Rectal smooth muscle tissue (tissue), 1 donor: Measurements from ENCODE around the gene FGFR2.

Experiments used
- H3K27ac ChIP-seq: one replicate; pipeline ENCODE4 v1.7.0; 2013; ENCODE audit warnings: low read depth, low read length, inconsistent platforms
- H3K27me3 ChIP-seq: one replicate; pipeline ENCODE4 v1.7.0; 2013; ENCODE audit warnings: low read length; ENCODE audit not compliant: control insufficient read depth, insufficient read depth
- H3K36me3 ChIP-seq: one replicate; pipeline ENCODE4 v1.7.0; 2013; ENCODE audit warnings: low read length; ENCODE audit not compliant: control insufficient read depth, insufficient read depth
- H3K4me1 ChIP-seq: one replicate; pipeline ENCODE4 v1.7.0; 2013; ENCODE audit warnings: low read length; ENCODE audit not compliant: control insufficient read depth, insufficient read depth
- H3K4me3 ChIP-seq: one replicate; pipeline ENCODE4 v1.7.0; 2013; ENCODE audit warnings: low read length
- H3K9ac ChIP-seq: one replicate; pipeline ENCODE4 v1.7.0; 2013; ENCODE audit warnings: low read length

FGFR2 gene

GRCh38 chr10:121469797-121470606 lies 128.2 kb downstream of the FGFR2 start:
- Histone ChIP-seq H3K36me3 (no peaks in the 10 kb centered on the region), H3K4me1 (no peaks in the 10 kb centered on the region), H3K27me3 (no peaks in the 10 kb centered on the region), H3K4me3 (no peak overlapping the region), H3K27ac (no peak overlapping the region), H3K9ac (no peak overlapping the region)

- H3K27ac ChIP-seq = no peak overlapping the region
- H3K36me3 ChIP-seq = no peaks in the 10 kb centered on the region
- H3K4me1 ChIP-seq = no peaks in the 10 kb centered on the region
- H3K9ac ChIP-seq = no peak overlapping the region
- no peaks in the 10 kb centered on the region for H3K27me3 ChIP-seq
- no peak overlapping the region for H3K4me3 ChIP-seq
Measured at GRCh38 chr10:121468726-121469125, 129.5 kb downstream of the FGFR2 start.

DNA sequence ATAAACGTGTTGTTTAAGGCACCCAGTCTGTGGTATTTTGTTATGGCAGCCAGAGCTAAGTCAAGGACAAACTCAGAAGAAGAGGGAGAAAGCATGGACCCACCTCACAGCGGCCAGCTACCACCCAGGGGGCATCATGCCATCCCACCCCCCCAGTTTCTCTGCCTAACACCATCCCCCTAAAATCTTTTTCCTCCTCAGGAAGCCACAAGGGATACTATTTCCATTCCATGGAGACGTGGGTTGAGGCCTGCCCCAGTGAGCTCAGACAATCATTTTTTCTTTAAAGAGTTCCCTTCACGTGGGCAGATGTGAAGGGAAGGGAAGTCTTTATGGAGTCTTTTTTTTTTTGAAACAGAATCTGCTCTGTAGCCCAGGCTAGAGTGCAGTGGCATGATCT lies 131.8 kb downstream of the FGFR2 start:
- H3K27me3 ChIP-seq = no peaks in the 10 kb centered on the region
- no peaks in the 10 kb centered on the region for H3K36me3 ChIP-seq
- H3K4me1 ChIP-seq = no peaks in the 10 kb centered on the region
- H3K9ac ChIP-seq = no peak overlapping the region
- H3K4me3 ChIP-seq = no peak overlapping the region
- no peak overlapping the region for H3K27ac ChIP-seq

DNA sequence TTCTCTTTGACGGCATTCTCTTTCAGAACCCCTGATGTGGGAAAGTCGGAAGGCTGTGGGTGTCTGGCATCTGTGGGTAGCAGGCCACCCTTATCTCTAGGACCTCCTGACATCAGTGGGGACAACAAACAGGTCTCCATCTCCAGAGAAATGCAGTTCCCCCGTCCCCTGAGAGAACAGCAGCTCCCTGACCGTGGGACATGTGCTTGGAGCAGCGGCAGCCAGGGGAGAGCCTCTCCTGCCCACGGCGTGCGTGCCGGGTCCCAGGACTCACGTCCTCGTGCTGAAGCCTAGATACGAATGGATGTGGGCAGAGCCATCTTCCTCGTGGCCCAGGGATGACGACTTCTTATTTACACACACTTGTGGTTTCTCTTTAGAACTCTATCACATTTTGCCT lies 133.0 kb downstream of the FGFR2 start:
- Histone ChIP-seq H3K27ac (no peak overlapping the region), H3K36me3 (no peaks in the 10 kb centered on the region), H3K9ac (no peak overlapping the region), H3K27me3 (no peaks in the 10 kb centered on the region), H3K4me1 (peaks cover 4% of the 10 kb centered on the region), H3K4me3 (no peak overlapping the region)

- no peak overlapping the region for H3K27ac ChIP-seq
- no peaks in the 10 kb centered on the region for H3K36me3 ChIP-seq
- H3K4me1 ChIP-seq = peaks cover 6% of the 10 kb centered on the region
- H3K4me3 ChIP-seq = no peak overlapping the region
- H3K27me3 ChIP-seq = no peaks in the 10 kb centered on the region
- H3K9ac ChIP-seq = no peak overlapping the region
Measured at GRCh38 chr10:121464517-121464916, 133.7 kb downstream of the FGFR2 start.

DNA sequence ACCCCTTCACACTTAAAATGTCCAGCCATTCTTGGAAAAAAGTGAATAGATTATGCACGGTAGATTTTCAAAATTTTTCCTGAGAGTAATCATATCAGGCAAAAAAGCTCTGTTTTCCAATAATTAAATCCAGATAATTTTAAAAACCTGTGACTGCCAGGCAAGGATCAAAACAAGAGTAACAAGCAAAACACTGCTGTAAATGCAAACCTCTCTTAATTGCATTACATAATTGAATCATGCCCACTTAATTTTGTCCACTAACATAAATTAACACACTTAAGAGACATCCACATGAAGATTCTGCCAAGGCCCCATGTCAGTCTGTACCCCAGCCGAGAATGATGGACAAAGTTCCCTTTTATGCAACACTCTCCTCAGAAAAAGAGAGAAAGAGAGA lies 135.3 kb downstream of the FGFR2 start:
- no peaks in the 10 kb centered on the region for H3K36me3 ChIP-seq
- H3K9ac ChIP-seq = no peak overlapping the region
- H3K27me3 ChIP-seq = no peaks in the 10 kb centered on the region
- H3K4me1 ChIP-seq = peaks cover 6% of the 10 kb centered on the region
- no peak overlapping the region for H3K4me3 ChIP-seq
- no peak overlapping the region for H3K27ac ChIP-seq

GRCh38 chr10:121462281-121462680 lies 136.0 kb downstream of the FGFR2 start:
- peaks cover 6% of the 10 kb centered on the region for H3K4me1 ChIP-seq
- no peak overlapping the region for H3K27ac ChIP-seq
- H3K36me3 ChIP-seq = no peaks in the 10 kb centered on the region
- no peaks in the 10 kb centered on the region for H3K27me3 ChIP-seq
- H3K9ac ChIP-seq = no peak overlapping the region
- no peak overlapping the region for H3K4me3 ChIP-seq

DNA sequence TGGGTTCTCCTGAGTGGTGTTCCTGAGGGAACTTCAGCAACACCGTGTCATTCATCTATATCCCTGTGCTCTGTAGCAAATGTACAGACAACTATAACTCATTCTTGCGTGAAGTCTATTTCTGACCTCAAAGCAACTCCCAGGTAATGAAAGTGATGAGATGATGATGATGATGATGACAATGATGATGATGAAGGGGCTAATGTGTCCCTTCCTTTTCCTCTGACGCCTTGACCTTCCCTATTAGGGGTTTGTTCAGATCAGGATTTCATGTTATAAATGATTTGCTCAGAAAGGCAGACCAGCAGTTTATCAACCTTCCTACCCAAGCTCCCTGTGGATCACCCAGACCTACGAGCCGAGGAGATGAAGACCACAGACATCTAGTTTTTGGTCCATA lies 136.9 kb downstream of the FGFR2 start:
- Histone ChIP-seq H3K27me3 (no peaks in the 10 kb centered on the region), H3K9ac (no peak overlapping the region), H3K36me3 (no peaks in the 10 kb centered on the region), H3K27ac (no peak overlapping the region), H3K4me3 (no peak overlapping the region), H3K4me1 (peaks cover 6% of the 10 kb centered on the region)

DNA sequence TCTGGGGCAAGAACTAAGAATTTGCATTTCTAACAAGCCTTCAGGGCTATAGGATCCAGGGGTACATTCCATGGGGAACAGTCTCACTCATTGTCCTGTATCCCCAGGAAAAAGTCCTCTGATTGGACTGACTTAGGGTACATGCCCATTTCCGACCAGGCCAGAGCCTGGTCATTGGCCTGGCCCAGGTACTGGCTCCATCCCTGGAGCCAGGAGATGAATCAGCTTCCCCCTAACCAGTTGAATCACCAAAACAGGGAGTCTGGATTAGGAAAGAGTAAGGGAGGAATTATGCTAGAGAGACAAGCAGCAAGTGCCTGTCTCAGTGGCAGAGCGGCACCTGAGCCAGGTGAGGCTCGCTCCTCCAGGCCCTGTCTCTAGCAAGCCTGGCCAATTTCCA lies 137.5 kb downstream of the FGFR2 start:
- peak overlapping the region; percentile 72 for H3K27ac ChIP-seq
- H3K27me3 ChIP-seq = no peaks in the 10 kb centered on the region
- H3K4me3 ChIP-seq = no peak overlapping the region
- no peak overlapping the region for H3K9ac ChIP-seq
- no peaks in the 10 kb centered on the region for H3K36me3 ChIP-seq
- peaks cover 6% of the 10 kb centered on the region for H3K4me1 ChIP-seq

DNA sequence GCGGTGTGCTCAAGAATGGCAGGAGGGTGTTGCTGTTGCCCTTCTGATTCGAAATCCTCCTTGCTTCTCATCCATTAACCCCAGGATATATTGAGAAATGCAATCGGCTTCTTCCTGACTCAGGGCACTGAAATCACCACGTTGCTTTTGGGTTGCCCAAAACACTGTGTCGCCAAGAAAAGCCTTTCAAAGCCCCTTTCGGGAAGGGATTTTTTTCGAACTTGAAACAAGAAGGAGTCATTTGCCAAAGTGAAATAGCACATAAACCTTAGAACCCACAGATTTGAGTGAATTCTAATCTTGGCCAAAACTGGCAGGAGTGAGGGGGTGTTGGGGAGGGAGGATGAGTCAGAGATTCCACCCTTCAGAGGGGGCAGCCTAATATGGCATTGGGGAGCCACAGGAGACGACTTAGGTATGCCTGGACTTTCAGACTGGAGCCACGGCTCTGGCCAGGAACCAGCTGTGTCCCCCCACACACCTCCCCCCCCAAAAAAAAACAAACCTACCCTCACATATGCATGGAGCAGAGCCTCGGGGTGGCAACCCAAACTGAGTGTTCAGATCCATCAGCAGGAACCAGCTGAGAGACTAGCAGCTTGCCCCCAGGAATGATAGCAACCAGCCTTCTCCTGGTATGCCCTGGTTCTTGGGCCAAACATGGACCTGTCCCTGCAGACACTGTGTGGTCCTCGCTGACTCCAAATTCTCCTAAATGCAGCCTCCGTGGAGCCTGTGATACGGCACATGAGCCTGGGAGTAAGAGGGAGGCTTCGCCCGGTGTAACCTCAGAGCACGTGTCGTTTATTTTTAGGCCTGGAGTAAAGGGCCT lies 138.4 kb downstream of the FGFR2 start:
- Histone ChIP-seq H3K36me3 (no peaks in the 10 kb centered on the region), H3K4me3 (no peak overlapping the region), H3K4me1 (peaks cover 6% of the 10 kb centered on the region), H3K9ac (no peak overlapping the region), H3K27ac (peak overlapping the region; percentile 72), H3K27me3 (no peaks in the 10 kb centered on the region)

DNA sequence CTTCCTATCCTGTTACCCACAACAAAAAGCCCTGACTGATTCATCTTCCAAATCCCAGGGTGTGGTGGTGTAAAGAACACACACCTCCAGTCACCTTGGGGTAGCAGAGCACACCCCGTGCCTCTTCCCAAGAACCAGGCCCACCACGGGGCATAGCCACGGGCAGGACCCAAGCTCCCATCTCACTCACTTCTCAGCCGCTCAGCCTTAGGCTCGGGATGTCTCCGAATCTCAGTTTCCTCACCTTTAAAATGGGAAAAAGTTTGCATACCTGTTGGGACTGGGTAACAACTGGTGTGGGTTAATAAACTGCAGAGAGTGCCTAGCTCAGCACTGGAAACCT lies 139.0 kb downstream of the FGFR2 start:
- H3K4me1 ChIP-seq = peaks cover 6% of the 10 kb centered on the region
- no peaks in the 10 kb centered on the region for H3K36me3 ChIP-seq
- H3K27me3 ChIP-seq = no peaks in the 10 kb centered on the region
- no peak overlapping the region for H3K9ac ChIP-seq
- H3K27ac ChIP-seq = peak overlapping the region; percentile 72
- no peak overlapping the region for H3K4me3 ChIP-seq

- Histone ChIP-seq H3K4me3 (no peak overlapping the region), H3K4me1 (peaks cover 6% of the 10 kb centered on the region), H3K27me3 (no peaks in the 10 kb centered on the region), H3K27ac (no peak overlapping the region), H3K9ac (no peak overlapping the region), H3K36me3 (no peaks in the 10 kb centered on the region)
Measured at GRCh38 chr10:121457729-121458128, 140.5 kb downstream of the FGFR2 start.

DNA sequence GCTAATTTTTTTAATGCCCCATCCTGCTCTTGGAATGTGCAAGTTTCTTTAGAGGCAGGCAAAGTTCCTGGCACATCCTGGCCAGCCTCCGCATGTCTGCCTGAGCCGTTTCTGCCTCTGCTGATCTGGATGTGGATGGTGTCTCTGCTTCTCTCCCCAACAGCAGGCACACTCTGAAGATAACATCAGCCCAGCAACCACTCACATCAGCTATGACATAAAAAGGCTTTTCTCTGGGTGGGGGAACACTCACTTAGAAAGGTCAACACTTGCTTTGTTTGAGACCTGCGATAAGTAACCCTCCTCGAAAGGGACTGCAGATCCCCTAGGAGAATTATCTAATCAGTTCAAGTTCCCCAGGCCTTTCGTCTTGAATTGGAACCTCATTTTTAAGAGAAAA lies 142.9 kb downstream of the FGFR2 start:
- Histone ChIP-seq H3K36me3 (no peaks in the 10 kb centered on the region), H3K27ac (no peak overlapping the region), H3K4me3 (no peak overlapping the region), H3K27me3 (no peaks in the 10 kb centered on the region), H3K4me1 (peaks cover 4% of the 10 kb centered on the region), H3K9ac (no peak overlapping the region)
